Cortex of kidney (tissue), 1 donor: Measurements from ENCODE around the gene MED28.

ENCODE experiments used
- DNase-seq: peaks from one replicate; lab custom pipeline; 2025; lab: John Stamatoyannopoulos, UW

MED28 gene

DNA sequence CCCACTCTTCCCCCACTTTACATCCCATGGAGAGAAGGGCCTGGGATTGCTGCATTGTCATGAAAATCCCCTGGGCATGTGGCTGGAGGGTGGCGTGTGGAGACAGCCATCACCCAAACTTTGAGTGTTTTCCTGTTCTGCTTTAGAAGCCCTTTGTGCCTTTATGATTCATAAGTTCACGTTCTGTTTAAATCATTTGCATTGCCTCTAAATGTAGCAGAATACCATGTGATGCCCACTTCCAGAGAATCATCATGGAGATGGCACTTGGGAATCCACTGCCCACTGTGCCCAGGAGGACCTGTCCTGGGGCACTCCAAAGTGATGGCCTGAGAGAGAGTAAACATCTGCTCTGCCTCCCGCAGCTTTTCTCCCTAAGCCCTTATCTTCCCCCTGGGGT is 52.8 kb downstream of the MED28 start:
- no peak for DNase-seq

DNA sequence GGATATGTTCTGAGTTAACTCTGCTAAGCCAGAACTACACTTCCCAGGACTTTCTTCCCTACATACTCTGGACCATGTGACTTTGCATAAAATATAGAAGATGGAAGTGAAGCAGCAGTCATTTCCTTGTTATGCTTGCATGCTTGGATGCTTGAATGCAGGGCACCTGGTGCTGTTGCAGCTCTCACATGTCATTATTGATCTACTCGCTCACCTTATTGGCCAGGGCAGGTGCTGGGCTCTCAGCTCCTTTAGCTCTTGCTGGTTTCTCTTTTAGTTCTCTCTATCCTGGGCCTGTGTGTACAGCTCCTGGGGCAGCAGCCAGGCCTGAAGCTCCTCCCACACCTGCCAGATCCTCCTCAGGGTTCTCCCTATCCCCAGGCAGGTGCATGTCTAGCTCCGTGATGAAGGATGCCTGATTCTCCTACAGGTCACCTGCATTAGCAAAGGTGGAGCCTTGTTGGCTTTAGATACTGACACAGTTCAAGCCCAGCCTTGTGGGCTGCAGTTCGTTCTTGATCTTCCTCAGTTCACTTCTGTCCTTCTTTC is 53.3 kb downstream of the MED28 start:
- DNase-seq: no peak

DNA sequence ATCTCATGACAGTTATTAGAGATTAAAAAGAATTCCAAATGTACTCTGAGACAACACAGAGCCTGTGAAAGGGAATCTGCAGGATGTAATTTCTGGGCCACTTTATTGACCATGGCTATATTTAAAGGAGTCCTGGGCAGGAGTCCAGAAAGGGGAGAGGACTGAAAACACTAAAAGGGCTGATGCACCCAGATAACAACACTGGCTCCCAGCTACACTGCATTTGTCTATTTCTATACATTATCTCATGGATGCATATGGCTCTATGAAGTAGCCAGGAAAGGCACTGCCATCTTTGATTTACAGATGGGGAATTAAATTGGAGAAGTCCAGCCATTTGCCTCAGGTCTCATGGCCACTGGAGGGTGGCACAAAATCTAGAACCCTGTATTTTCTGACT is 56.0 kb downstream of the MED28 start:
- DNase-seq: no peak

DNA sequence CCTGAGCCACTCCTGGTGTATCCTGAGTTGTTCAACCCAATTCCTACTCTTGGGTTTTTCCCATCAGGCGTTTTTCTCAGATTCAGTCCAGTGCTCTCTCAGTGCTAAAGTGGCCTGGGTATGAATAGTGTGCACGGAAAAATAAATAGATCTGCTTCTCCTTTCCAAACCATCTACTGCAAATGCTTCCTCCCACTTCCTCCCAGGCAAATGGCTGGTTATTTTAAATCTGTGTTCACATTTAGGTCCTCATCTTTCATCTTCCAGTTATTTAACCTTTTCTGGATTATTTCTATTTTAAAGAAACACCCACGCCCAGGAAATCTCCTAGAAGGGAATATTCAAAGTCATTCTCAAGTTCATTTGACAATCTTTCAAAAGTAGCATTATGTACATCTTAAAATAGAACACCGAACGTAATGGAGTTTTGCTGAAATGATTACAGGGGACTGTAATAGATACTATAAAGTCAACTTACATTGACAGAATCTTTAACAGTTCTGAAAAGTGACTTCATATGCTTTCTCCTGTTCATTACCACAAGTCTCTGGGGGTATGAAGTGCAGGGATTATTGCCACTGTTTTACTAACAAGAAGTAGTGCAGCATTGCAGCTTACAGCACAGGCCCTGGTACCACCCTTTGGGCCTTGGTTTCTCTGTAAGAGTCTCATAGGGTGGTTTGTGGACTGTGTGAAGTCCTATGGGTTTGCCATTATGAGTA is 66.3 kb downstream of the MED28 start:
- no peak for DNase-seq

DNA sequence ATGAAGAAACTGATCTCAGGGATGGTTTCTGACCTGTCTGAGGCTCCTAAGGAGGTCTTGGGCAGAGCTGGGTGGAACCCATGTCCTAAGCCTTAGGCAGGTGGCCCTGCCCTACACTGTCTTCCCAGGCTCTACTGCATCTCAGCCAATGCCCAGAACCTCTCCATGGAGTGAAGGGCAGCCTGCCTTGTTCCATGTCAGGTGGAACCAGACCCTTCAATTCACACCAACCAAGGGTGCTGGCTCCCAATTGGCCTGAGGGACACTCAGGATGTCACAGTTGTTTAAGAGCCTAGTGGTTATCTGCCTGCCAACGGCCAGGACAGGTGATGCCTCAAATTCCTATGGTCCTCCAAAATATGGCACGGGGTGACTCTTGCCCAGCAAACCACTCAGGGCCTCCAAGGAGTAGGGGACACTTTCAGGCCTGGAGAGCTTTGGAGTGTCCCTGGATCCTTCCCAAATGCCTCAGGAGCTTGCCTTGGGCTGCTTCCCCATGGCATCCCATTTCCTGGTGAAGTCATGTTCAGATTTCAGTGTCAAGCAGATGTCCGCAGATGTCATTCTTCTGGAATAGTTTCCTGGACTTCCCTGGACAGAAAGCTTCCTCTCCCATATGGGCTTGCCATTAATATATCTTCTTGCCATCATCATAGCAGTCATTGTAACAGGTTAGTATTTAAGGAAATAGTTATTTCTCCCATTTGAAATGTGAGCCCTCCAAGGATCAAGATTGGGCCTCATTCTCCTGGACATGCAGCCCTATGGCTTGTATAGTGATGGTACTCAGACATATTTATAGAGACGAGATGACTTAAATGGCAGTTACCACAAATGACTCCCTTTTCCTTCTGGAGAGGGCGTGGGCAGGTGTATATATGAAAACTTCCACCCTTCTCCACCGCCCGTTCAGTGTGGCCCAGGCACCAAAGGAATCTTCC is 67.1 kb downstream of the MED28 start:
- no peak for DNase-seq

DNA sequence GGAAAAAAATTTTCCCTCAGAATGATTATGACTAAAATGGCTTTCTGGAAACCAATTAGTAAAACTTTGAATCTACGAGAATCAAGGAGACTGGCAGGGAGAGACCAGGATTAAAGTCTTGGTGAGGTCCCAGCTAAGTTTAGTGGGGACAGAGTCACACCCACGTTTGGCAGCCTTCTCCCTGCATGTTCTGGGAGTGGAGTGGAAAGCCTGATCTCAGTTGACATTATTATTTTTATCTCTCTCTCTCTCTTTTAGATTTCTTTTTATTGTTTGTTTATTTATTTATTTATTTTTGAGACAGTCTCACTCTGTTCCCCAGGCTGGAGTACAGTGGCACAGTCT is 67.8 kb downstream of the MED28 start:
- DNase-seq: no peak
